Measurements from ENCODE around the gene CD52. TPM values are rescaled to one million over a fixed set of nuclear protein-coding genes. Genes with fewer than 3 reads are reported as not detected.

The CD52 gene
- total and polyA plus RNA-seq, 2 of the 13 experiments (the other 11 are each of a cell fraction or from before 2014, with no cell fraction given) = 0.32 TPM; not detected in 1

DNA sequence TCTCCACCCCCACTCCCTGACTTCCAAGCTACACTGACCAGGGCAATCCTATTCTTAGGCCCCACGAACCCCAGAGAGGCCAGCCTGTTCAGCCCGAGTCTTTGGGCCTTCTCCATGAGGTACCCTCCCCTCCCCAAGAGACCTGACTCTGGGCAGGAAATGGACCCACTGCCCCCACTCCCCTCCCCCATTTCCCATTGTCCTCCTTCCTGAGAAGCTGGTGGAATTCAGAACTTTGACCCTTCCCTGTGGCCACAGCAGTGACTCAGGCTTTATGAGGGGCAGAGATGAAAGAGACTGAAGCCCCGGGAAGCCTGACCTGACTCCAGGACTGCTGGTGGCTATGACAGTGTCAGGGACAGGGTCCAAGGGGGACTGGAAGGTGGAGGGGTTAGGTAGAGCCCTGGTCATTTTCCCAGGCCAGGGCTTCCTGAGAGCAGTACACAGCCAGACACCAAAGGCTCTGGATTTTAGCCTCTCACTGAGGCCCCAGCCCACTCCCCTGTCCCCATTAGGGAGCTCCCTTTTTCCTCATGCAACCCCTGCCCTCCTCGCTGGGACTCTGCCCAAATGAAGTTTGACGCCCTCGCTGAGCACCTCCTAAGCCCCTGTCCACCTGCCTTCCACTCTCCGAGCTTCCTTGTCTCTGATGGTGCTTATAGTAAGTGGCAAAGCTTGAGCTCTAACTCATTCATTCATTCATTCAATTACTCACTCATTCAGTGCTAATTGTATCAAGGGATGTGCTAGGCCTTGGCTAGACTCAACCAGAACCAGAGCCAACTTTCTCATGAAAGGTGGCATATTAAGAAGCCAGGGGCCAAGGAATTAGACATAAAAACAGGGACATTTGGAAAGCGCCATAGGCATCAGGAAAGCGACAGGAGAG, 33.2 kb downstream of the CD52 start (continued):
- no peak for TF ChIP-seq ZNF124 (CRISPR knock-in tag; IDR thresholded peaks at IDR 0.05)
- TF ChIP-seq, protein P1, sequence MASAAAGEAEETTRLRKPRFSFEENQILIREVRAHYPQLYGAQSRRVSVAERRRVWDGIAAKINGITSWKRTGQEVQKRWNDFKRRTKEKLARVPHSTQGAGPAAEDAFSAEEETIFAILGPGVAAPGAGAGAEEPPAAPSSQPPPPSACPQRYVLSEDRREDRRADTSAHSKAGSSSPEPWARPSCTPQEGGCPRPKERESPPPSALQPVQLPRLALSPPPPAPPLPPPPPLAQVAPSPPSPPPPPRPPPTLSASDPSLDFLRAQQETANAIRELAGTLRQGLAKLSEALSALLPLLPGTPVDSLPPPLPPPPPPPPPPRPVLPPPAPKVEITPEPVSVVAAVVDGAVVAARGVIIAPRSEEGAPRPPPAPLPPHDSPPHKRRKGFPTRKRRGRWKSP (CRISPR knock-in tag; IDR thresholded peaks at IDR 0.05) = peak; percentile 66; the same call in 1 of the 2 replicates
- TF ChIP-seq POLR2G (IDR thresholded peaks at IDR 0.05; ENCODE audit: low read depth, low read length) = peak; percentile 94
- no peak; the same call in 1 of the 2 replicates for TF ChIP-seq SIN3A (IDR thresholded peaks at IDR 0.05; ENCODE audit: borderline replicate concordance, low read depth, low read length)
- TF ChIP-seq FOSL1 (CRISPR knock-in tag; IDR thresholded peaks at IDR 0.05; ENCODE audit: borderline replicate concordance) = peak; percentile 89; the same call in 1 of the 2 replicates
- TF ChIP-seq ZNF264 (CRISPR knock-in tag; IDR thresholded peaks at IDR 0.05) = peak; percentile 75; the same call in 1 of the 2 replicates
- TF ChIP-seq ZNF782 (CRISPR knock-in tag; IDR thresholded peaks at IDR 0.05; ENCODE audit: borderline replicate concordance) = no peak
- no peak for TF ChIP-seq MTF1 (CRISPR knock-in tag; IDR thresholded peaks at IDR 0.05)
- TF ChIP-seq PRPF4 (IDR thresholded peaks at IDR 0.05; ENCODE audit: low read depth, low read length, poor library complexity, severe bottlenecking) = peak; percentile 97
- TF ChIP-seq, protein P2, sequence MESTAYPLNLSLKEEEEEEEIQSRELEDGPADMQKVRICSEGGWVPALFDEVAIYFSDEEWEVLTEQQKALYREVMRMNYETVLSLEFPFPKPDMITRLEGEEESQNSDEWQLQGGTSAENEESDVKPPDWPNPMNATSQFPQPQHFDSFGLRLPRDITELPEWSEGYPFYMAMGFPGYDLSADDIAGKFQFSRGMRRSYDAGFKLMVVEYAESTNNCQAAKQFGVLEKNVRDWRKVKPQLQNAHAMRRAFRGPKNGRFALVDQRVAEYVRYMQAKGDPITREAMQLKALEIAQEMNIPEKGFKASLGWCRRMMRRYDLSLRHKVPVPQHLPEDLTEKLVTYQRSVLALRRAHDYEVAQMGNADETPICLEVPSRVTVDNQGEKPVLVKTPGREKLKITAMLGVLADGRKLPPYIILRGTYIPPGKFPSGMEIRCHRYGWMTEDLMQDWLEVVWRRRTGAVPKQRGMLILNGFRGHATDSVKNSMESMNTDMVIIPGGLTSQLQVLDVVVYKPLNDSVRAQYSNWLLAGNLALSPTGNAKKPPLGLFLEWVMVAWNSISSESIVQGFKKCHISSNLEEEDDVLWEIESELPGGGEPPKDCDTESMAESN (CRISPR knock-in tag; conservative IDR thresholded peaks at IDR 0.05) = peak; percentile 89
- no peak for TF ChIP-seq PTBP1 (IDR thresholded peaks at IDR 0.05; ENCODE audit: low read depth, low read length, poor library complexity, severe bottlenecking)
- TF ChIP-seq JUN (CRISPR knock-in tag; IDR thresholded peaks at IDR 0.05) = peak; percentile 98
- TF ChIP-seq NFE2 (CRISPR knock-in tag; IDR thresholded peaks at IDR 0.05) = peak; percentile 94
- no peak for TF ChIP-seq ONECUT2 (CRISPR knock-in tag; IDR thresholded peaks at IDR 0.05)
- no peak for TF ChIP-seq FOXA1 (IDR thresholded peaks at IDR 0.05)
- no peak for TF ChIP-seq FOXA1 (CRISPR knock-in tag; IDR thresholded peaks at IDR 0.05)
- TF ChIP-seq, protein P3, sequence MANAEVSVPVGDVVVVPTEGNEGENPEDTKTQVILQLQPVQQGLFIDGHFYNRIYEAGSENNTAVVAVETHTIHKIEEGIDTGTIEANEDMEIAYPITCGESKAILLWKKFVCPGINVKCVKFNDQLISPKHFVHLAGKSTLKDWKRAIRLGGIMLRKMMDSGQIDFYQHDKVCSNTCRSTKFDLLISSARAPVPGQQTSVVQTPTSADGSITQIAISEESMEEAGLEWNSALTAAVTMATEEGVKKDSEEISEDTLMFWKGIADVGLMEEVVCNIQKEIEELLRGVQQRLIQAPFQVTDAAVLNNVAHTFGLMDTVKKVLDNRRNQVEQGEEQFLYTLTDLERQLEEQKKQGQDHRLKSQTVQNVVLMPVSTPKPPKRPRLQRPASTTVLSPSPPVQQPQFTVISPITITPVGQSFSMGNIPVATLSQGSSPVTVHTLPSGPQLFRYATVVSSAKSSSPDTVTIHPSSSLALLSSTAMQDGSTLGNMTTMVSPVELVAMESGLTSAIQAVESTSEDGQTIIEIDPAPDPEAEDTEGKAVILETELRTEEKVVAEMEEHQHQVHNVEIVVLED (CRISPR knock-in tag; IDR thresholded peaks at IDR 0.05; ENCODE audit: borderline replicate concordance) = 0 out of 2 replicates have a peak, but pooled peaks have one; percentile 51
- no peak; the same call in 1 of the 2 replicates for TF ChIP-seq DNMT3B (CRISPR knock-in tag; conservative IDR thresholded peaks at IDR 0.05)
- TF ChIP-seq NRL (CRISPR knock-in tag; IDR thresholded peaks at IDR 0.05; ENCODE audit: borderline replicate concordance) = peak; percentile 74; the same call in 1 of the 2 replicates
- TF ChIP-seq, protein P4, sequence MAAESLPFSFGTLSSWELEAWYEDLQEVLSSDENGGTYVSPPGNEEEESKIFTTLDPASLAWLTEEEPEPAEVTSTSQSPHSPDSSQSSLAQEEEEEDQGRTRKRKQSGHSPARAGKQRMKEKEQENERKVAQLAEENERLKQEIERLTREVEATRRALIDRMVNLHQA (CRISPR knock-in tag; IDR thresholded peaks at IDR 0.05) = no peak
- no peak for TF ChIP-seq ZNF432 (CRISPR knock-in tag; IDR thresholded peaks at IDR 0.05; ENCODE audit: borderline replicate concordance)
- TF ChIP-seq ERF (CRISPR knock-in tag; IDR thresholded peaks at IDR 0.05) = peak; percentile 60
- TF ChIP-seq GATAD2A (CRISPR knock-in tag; IDR thresholded peaks at IDR 0.05) = peak; percentile 92
- TF ChIP-seq BHLHE40 (IDR thresholded peaks at IDR 0.05; ENCODE audit: low read length) = peak; percentile 43; the same call in 1 of the 2 replicates
- 0 out of 2 replicates have a peak, but pooled peaks have one; percentile 51 for TF ChIP-seq BORCS8-MEF2B (CRISPR knock-in tag; IDR thresholded peaks at IDR 0.05)
- peak; percentile 67 for TF ChIP-seq ZFY (CRISPR knock-in tag; IDR thresholded peaks at IDR 0.05)
- TF ChIP-seq RFX3 (CRISPR knock-in tag; IDR thresholded peaks at IDR 0.05) = no peak

Measured in HepG2 (cell line).